Skeletal muscle tissue (tissue), 4 donors: ENCODE results near the gene TCP11L2. TPM values are rescaled to one million over a fixed set of nuclear protein-coding genes. Genes with fewer than 3 reads are reported as not detected.

Experiments
- H3K27ac ChIP-seq: one replicate; pipeline ENCODE4 v1.7.0; 2013; ENCODE audit warnings: mild to moderate bottlenecking, low read depth, low read length, inconsistent platforms
- H3K27me3 ChIP-seq, 3 donors: one replicate each; pipeline ENCODE4 v1.7.0; 2013; ENCODE audit warnings: low read length in 3 of 3; ENCODE audit not compliant: control insufficient read depth in 3 of 3, insufficient read depth in 3 of 3
- H3K36me3 ChIP-seq, 3 donors: one replicate each; pipeline ENCODE4 v1.7.0; 2013; ENCODE audit warnings: low read length in 3 of 3; ENCODE audit not compliant: control insufficient read depth in 3 of 3, insufficient read depth in 3 of 3
- H3K4me1 ChIP-seq, 3 donors: one replicate each; pipeline ENCODE4 v1.7.0; 2013; ENCODE audit warnings: low read length in 3 of 3, mild to moderate bottlenecking in 3 of 3; ENCODE audit not compliant: control insufficient read depth in 3 of 3, insufficient read depth in 3 of 3
- H3K4me3 ChIP-seq, 3 donors: one replicate each; pipeline ENCODE4 v1.7.0; 2013; ENCODE audit warnings: low read length in 3 of 3
- H3K9ac ChIP-seq, 3 donors: one replicate each; pipeline ENCODE4 v1.7.0; 2013; ENCODE audit warnings: low read length in 3 of 3, mild to moderate bottlenecking in 3 of 3, moderate library complexity in 2 of 3, low read depth in 1 of 3
- H3K9me3 ChIP-seq, 3 donors: one replicate each; pipeline ENCODE4 v1.7.0; 2013; ENCODE audit warnings: low read length in 3 of 3; ENCODE audit not compliant: control insufficient read depth in 3 of 3
- total RNA-seq: library from RNA; depleted of rRNA; stranded (reverse); fragments of >200 nt; gene quantifications from one replicate; pipeline ENCODE4 v1.2.3, GENCODE V29; 2014
- donor health status: Osteomylitis.

The TCP11L2 gene
- total RNA-seq, 1 donor from 2014 or later = 50.6 TPM

- no peak overlapping the region for H3K9ac ChIP-seq
- H3K9me3 ChIP-seq = no peaks in the 10 kb centered on the region
- H3K27me3 ChIP-seq = no peaks in the 10 kb centered on the region
Measured at GRCh38 chr12:106353175-106353574, 50.6 kb downstream of the TCP11L2 start.

GRCh38 chr12:106357549-106358395, 55.2 kb downstream of the TCP11L2 start, which contains the start of gene POLR3B:
Gene POLR3B, plus strand, starts transcription at chr12:106357748. Its CDS starts 132 bp downstream, at chr12:106357880.
- peaks cover 6 to 11% (median 11%) of the 10 kb centered on the region in 3 donors for H3K4me1 ChIP-seq
- no peaks in the 10 kb centered on the region for H3K36me3 ChIP-seq
- H3K9ac ChIP-seq = peak within 1 kb of the TSS; percentile 78 to 96 (median 88)
- no peaks in the 10 kb centered on the region for H3K27me3 ChIP-seq
- peak within 1 kb of the TSS; percentile 83 for H3K27ac ChIP-seq
- peak within 1 kb of the TSS; percentile 87 to 93 (median 91) for H3K4me3 ChIP-seq
- no peaks in the 10 kb centered on the region for H3K9me3 ChIP-seq

More at GRCh38 chr12:106353175-106353574, 50.6 kb downstream of the TCP11L2 start:
- no peak overlapping the region for H3K4me3 ChIP-seq
- no peak overlapping the region for H3K27ac ChIP-seq
- H3K4me1 ChIP-seq = peaks cover 0 to 4% (median 4%) of the 10 kb centered on the region in 3 donors
- H3K36me3 ChIP-seq = peaks cover 0 to 1% (median 0%) of the 10 kb centered on the region in 3 donors

DNA sequence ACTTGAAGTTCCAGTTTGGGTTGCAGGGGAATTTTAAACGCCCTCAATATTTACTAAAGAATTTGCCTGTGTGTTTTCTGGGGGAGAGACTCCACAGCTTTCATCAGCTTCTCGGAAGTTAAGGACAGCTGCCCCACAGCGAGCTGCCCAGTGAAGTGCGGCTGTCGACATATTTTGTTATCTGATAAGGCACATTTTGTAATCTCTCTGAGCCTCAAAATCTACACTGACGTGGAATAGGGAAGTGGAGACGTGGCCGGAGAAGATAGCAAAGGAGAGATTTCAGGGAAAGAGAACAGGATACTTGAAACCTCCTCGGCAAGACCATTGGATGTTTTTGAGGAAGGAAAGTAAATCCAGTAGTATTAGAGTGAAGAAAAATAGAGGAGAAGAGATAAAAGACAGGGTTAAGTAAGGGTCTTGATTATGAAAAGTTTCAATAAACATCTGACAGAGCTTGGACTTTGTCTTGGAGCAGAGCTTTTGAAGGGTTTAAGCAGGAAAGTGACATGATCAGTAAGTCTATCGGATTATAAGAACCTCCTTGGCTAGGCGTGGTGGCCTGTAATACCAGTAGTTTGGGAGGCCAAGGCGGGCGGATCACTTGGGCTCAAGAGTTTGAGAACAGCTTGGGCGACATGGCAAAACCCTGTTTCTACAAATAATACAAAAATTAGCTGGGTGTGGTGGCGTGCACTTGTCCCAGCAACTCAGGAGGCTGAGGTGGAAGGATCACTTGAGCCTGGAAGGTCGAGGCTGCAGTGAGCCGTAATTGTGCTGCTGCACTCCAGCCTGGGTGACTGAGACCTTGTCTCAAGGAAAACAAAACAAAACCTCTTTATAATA, 56.1 kb downstream of the TCP11L2 start:
- Histone ChIP-seq H3K36me3 (no peaks in the 10 kb centered on the region), H3K9me3 (no peaks in the 10 kb centered on the region), H3K9ac (peak overlapping the region; percentile 78 to 96 (median 88)), H3K27me3 (no peaks in the 10 kb centered on the region), H3K4me1 (peaks cover 6 to 11% (median 11%) of the 10 kb centered on the region in 3 donors), H3K27ac (peak overlapping the region; percentile 83), H3K4me3 (peak overlapping the region; percentile 87 to 93 (median 91))

- no peaks in the 10 kb centered on the region for H3K9me3 ChIP-seq
Measured at GRCh38 chr12:106359646-106360399, 57.3 kb downstream of the TCP11L2 start.

GRCh38 chr12:106360400-106360994, 58.0 kb downstream of the TCP11L2 start:
- no peak overlapping the region for H3K4me3 ChIP-seq
- H3K9me3 ChIP-seq = no peaks in the 10 kb centered on the region
- H3K27me3 ChIP-seq = no peaks in the 10 kb centered on the region
- no peak overlapping the region for H3K9ac ChIP-seq
- peaks cover 0 to 7% (median 0%) of the 10 kb centered on the region in 3 donors for H3K36me3 ChIP-seq
- H3K4me1 ChIP-seq = peaks cover 6 to 11% (median 11%) of the 10 kb centered on the region in 3 donors
- no peak overlapping the region for H3K27ac ChIP-seq

More at GRCh38 chr12:106359646-106360399, 57.3 kb downstream of the TCP11L2 start:
- Histone ChIP-seq H3K4me1 (peaks cover 6 to 11% (median 11%) of the 10 kb centered on the region in 3 donors), H3K4me3 (no peak overlapping the region), H3K27ac (no peak overlapping the region), H3K36me3 (peaks cover 0 to 7% (median 0%) of the 10 kb centered on the region in 3 donors), H3K9ac (no peak overlapping the region), H3K27me3 (no peaks in the 10 kb centered on the region)

- H3K27me3 ChIP-seq = no peaks in the 10 kb centered on the region
- peaks cover 6 to 11% (median 7%) of the 10 kb centered on the region in 3 donors for H3K4me1 ChIP-seq
- no peak overlapping the region for H3K27ac ChIP-seq
Measured at GRCh38 chr12:106362971-106363370, 60.4 kb downstream of the TCP11L2 start.

DNA sequence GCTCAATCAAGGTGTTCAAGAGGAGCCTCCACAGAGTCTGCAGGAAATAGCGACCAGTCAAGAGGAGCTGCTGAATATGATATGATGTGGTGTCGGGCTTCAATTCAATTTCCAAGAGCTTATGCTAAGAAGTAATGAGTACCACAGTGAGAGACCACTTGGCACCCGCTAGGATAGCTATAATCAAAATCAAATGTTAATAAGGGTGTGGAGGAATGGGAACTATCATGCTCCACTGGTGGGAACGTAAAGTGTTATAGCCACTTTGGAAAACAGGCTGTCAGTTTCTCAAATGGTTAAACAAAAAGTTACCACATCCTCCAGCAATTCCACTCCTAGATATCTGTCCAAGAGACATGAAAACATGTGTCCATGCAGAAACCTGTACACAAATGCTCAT, 61.7 kb downstream of the TCP11L2 start:
- peaks cover 0 to 15% (median under 1%) of the 10 kb centered on the region in 3 donors for H3K36me3 ChIP-seq
- H3K4me3 ChIP-seq = no peak overlapping the region
- H3K9ac ChIP-seq = no peak overlapping the region
- no peak overlapping the region for H3K27ac ChIP-seq
- H3K9me3 ChIP-seq = no peaks in the 10 kb centered on the region
- no peaks in the 10 kb centered on the region for H3K27me3 ChIP-seq
- peaks cover 0 to 6% (median 2%) of the 10 kb centered on the region in 3 donors for H3K4me1 ChIP-seq

More at GRCh38 chr12:106362971-106363370, 60.4 kb downstream of the TCP11L2 start:
- Histone ChIP-seq H3K9ac (no peak overlapping the region), H3K36me3 (peaks cover 0 to 13% (median 0%) of the 10 kb centered on the region in 3 donors), H3K4me3 (no peak overlapping the region), H3K9me3 (no peaks in the 10 kb centered on the region)

- no peaks in the 10 kb centered on the region for H3K9me3 ChIP-seq
- peaks cover 5 to 28% (median 17%) of the 10 kb centered on the region in 3 donors for H3K36me3 ChIP-seq
- H3K27ac ChIP-seq = no peak overlapping the region
- no peak overlapping the region for H3K9ac ChIP-seq
- no peaks in the 10 kb centered on the region for H3K4me1 ChIP-seq
- no peak overlapping the region for H3K4me3 ChIP-seq
- no peaks in the 10 kb centered on the region for H3K27me3 ChIP-seq
Measured at GRCh38 chr12:106369624-106370346, 67.3 kb downstream of the TCP11L2 start.
